ENCODE measurements around the gene CLDN7.

GRCh38 chr17:7256766-7257456 lies 5.4 kb downstream of the CLDN7 start:
- TF ChIP-seq GATA2 (IDR thresholded peaks at IDR 0.05; ENCODE audit: low read depth, low read length) (no peak), GATA3 (IDR thresholded peaks at IDR 0.05; ENCODE audit: low read depth, low read length) (no peak)

Data from SH-SY5Y (cell line).